NCI-H69 (cell line): ENCODE results near the gene HIKESHI.

ENCODE experiments used
- DNase-seq: peaks from one replicate; lab custom pipeline; 2025; lab: John Stamatoyannopoulos, UW

HIKESHI gene

GRCh38 chr11:86374586-86374985 lies 72.5 kb downstream of the HIKESHI start, which contains the start of gene CCDC81:
Gene CCDC81 (plus strand): TSS chr11:86374887. CDS start chr11:86375164, 277 bp downstream.
- DNase-seq: peak; percentile 77

- DNase-seq: no peak
Observed at GRCh38 chr11:86377972-86378371, 75.9 kb downstream of the HIKESHI start.

DNA sequence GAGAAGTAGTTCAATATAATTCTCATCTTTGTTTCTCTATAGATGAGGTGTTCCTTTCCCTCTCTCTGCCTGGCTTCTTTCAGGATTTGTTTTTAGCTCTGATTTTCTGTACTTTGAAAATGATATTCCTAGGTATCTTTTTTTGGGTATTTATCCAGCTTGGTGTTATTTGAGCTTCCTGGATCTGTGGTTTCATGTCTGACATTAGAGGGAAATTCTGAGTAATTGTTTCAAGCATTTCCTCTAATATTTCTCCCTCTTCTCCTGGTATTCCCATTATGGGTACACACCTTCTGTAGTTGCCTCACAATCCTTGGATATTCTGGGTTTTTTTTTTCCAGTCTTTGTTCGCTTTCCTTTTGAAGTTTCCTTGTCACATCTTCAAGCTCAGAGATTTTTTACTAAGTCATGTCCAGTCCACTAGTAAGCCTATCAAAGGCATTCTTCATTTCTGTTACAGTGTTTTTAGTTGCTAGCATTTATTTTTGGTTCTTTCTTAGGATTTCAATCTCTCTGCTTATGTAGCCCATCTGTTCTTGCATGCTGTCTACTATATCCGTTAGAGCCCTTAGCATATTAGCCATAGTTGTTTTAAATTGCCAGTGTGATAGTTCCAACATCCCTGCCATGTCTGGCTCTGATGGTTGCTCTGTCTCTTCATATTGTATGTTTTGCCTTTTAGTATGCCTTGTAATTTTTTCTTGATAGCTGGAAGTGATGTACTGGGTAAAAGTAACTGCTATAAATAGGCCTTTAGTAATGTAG lies 78.4 kb downstream of the HIKESHI start:
- DNase-seq: no peak

- no peak for DNase-seq
Observed at GRCh38 chr11:86383041-86383955, 81.3 kb downstream of the HIKESHI start.

DNA sequence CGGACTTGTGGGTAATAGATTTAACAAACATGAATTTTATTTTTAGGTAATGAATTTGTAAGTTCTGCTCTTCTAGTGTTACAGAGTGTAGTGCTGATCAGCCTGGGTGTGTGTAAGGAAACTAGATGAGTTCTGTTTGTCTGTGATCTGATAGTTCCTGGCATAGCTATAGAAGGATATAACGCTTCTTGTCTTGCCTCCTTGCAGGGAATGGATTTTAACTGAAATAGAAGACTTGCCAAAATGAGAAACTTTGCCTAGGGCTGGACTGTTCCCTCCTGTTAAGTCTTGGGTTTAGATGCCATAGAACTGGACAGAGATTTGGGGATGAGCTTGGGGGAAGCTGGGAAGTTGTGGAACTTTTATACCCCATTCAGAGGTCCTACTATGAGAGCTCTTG lies 84.2 kb downstream of the HIKESHI start:
- no peak for DNase-seq

DNA sequence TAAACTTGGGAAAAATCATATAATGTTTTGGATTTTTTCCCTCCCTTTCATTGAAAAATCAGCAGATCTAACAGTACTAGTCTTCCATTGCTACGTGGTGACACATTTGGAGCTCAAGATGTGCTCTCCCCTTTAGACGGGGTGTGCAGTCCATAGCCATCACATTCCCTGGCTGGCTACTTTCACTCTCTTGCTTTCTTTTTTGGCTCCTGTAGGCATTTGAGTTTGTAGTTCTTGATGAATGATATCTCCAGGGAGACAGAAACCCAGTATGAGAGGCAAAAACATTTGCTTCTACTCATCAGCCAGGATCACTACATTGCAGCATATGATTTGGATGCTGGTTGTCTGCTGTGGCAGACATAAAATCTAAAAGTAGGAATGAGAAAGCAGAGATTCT lies 84.7 kb downstream of the HIKESHI start:
- DNase-seq: no peak

DNA sequence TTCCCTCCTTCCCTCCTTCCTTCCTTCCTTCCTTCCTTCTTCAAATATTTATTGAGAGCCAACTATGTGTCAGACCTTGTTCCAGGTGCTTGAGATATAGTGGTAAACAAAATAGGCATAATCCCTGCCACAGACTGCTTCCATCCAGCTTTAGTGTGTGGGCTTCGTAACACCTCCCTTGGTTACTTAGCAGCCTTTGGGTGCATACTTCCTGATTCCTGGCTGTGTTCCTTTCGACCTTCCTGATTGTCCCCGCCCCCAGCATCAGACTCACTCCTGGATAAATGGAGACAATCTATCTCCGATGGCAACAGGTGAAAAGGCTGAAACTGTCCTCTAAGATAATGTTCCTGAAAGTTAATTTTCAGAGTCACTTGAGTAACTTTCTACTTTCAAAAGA lies 86.2 kb downstream of the HIKESHI start:
- peak; percentile 17 for DNase-seq

GRCh38 chr11:86390487-86390886 lies 88.4 kb downstream of the HIKESHI start:
- DNase-seq: no peak

DNA sequence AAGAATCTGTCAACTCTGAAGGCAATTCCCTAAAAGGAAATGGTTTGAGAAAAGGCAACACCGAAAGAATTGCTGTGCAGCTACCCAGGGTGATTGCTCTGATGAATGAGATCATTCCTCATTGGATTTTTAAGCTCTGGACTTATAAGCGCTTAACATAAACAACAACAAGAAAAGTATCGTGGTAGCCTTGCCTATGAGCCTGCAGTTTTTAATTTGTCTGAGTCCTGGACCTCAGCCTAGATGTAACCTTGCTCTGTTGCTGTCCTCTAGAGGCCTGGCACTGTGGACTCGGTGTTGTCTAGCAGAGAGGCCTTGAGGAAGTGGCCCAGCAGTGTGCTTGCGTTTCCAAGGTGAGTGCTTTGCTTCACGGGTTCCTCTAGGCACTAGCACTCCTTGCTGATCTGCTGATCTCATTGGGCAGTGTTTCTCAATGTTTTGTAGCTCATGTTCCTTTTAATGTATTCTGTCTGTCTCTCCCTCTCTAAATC lies 93.1 kb downstream of the HIKESHI start:
- peak; percentile 11 for DNase-seq
